GM21367 (cell line): ENCODE results near the gene PCGF3.
"Not testable (repeated sequence)": the region's sequence is repeated elsewhere in the genome, so short reads cannot be mapped to it uniquely, and the experiment has no call there.

Experiments used
- ATAC-seq: cut with Tn5 transposase; IDR thresholded peaks from one replicate; pipeline ENCODE4 v1.9.1; 2021; ENCODE audit not compliant: unreplicated experiment

PCGF3 gene

DNA sequence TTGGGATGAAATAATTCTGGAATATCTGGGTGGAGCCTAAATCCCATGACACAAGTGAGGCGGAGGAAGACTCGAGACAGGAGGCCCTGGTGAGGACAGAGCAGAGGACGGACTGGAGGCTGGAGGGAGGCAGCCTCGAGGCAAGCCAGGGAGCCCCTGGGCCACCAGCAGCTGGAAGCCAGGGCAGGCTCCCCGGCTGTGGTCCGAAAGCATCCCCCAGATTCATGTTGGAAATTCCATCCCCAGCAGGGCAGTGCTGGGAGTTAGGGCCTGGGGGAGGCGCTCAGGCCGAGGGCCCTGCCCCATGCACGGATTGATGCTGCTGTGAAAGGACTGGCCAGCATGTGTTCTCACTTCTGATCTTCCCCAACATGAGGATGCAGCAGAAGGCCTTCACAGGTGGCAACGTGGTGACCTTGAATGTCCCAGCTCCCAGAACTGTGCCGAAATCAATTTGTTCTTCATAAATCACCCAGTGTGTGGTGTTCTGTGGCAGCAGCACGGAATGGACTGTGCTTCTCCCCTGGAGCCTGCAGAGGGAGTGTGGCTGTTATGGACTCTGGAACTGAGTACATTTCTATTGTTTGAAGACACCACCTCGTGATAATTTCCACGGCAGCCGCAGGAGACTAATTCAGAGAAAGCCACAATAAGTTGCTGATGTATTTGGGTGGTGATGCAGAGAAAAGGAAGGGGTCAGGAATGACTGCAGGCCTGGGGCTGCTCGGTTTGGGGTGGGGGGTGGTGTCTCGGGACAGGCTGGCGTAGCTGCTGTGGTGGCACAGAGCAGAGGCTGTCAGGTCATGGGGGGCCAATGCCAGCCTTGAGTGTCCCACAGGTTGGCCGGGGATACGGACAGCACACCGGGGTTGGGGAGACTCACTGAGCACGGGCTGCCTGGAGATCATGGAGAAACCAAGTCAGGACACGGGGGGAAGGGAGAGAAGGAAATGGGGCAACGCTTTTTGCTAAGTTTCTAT is 56.9 kb downstream of the PCGF3 start:
- no peak for ATAC-seq

DNA sequence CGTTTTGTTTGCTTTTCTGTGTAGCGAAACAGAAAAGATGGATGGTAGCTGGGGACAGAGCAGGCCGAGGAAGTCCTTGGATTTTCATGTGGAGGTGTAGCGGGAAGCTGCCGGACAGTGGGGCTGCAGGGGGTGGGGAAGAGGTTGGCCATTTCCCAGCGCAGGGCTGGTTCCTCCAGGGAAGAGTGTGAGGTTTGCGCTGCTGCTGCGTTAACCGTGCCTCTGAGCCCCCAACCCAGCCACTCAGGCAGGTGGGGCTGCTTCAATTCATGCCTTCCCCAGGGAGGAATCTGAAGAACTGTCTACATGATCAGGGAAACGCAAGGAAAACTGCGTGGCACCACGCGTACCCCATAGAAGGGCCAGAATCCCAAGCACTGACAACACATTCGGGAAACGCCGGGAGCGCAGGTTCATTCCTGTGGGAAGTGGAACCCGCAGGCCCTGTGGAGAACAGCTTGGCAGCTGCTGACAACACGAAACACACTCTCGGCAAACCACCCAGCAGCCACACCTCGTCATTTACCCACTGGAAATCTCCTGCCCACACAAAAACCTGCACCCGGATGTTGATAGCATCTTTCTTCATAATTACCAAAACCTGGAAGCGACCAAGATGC is 57.7 kb downstream of the PCGF3 start:
- no peak for ATAC-seq

- ATAC-seq = no peak
Observed at GRCh38 chr4:763922-764321, 58.3 kb downstream of the PCGF3 start.

GRCh38 chr4:764405-765169 is 59.0 kb downstream of the PCGF3 start:
- ATAC-seq = no peak

DNA sequence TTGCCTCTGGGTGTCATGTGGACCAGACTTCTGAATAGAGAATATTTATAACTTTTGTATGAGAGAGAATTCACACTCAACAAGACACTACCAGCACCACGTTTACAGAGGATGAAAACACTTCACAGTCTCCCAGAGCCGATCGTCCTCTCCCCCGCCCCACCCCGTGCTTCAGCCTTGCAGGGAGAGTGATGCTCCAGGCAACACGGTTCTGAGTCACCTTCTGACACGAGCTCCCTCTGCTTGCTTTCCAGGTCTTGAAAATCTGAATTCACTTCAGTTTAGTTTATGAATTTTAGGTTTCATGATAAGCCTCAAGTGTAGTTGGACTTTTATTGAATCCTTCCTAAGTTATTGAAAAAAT is 60.5 kb downstream of the PCGF3 start:
- no peak for ATAC-seq

- ATAC-seq = no peak
Observed at GRCh38 chr4:766559-767283, 61.1 kb downstream of the PCGF3 start.

DNA sequence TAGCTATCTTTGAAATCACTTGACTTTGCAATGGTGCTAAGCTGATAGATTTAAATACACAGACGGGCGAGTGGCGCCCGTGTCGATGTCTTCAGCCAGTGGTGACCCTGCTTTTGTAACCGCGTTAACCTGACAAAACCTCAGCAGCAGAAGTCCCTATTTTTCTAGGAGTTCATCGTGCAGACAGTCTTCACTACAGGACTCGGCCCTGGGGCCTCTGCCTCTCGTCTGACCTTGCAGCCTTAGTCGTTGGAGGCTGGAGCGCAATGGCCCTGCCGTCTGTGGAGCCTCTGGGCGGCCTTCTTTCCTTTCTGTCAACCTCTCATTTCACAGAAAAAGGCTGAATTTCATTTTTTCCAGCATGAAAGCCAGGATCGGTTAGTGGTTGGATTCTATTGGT is 62.4 kb downstream of the PCGF3 start:
- ATAC-seq = no peak

GRCh38 chr4:768995-769394 is 63.4 kb downstream of the PCGF3 start:
- no peak for ATAC-seq

GRCh38 chr4:769511-769910 is 63.9 kb downstream of the PCGF3 start:
- ATAC-seq = no peak

- no peak for ATAC-seq
Observed at GRCh38 chr4:770022-770421, 64.4 kb downstream of the PCGF3 start.

DNA sequence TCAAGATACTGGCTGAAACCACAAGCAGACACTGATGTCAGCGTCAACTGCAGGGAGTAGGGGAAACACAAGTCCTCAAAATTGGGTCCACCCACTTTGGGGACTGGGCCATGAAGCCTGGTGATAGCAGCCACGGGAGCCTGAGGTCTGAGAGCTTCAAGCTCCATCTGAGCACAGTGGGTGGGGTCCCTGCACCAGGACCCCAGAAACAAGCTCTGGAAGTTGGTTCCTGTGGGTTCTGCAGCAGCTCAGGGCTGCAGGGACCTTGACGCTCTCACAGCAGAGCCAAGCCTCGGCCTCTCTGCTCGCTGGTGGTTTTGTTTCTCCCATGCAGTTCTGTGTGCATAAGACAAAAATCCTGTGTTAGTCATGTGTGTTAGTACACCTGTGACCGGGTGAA is 65.8 kb downstream of the PCGF3 start:
- no peak for ATAC-seq

- no peak for ATAC-seq
Observed at GRCh38 chr4:772118-772517, 66.5 kb downstream of the PCGF3 start.

DNA sequence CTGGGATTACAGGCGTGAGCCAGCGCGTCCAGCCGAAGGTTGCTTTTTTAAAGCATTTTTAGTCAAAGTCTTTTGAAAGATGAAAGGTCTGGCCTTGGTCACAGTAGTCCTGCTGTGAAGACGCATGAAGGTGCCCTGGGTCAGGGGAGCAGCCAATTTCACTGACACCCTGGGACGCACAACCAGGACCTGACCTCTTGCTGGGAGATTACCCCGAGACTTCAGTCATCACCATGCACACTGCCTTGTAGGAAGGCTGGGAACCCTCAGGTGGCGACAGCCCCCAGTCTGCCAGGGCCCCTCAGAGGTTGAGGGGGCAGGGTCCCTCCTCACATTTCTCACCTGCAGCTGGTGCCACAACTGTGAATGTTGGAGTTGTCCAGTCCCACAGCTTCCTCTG is 67.1 kb downstream of the PCGF3 start:
- no peak for ATAC-seq

DNA sequence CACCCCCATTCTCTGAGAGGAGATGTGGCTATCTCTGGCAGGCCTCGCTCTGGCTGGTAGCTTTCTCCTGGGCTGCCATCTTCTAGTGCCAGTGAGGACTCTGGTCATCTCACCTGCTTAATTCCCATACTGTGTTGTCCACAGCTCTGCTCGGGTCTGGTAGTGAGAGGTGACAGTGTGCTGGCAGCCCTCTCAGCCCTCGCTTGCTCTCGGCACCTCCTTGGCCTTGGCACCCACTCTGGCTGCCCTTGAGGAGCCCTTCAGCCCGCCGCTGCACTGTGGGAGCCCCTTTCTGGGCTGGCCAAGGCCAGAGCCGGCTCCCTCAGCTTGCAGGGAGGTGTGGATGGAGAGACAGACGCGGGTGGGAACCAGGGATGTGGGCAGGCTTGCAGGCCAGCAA is 67.6 kb downstream of the PCGF3 start:
- no peak for ATAC-seq

DNA sequence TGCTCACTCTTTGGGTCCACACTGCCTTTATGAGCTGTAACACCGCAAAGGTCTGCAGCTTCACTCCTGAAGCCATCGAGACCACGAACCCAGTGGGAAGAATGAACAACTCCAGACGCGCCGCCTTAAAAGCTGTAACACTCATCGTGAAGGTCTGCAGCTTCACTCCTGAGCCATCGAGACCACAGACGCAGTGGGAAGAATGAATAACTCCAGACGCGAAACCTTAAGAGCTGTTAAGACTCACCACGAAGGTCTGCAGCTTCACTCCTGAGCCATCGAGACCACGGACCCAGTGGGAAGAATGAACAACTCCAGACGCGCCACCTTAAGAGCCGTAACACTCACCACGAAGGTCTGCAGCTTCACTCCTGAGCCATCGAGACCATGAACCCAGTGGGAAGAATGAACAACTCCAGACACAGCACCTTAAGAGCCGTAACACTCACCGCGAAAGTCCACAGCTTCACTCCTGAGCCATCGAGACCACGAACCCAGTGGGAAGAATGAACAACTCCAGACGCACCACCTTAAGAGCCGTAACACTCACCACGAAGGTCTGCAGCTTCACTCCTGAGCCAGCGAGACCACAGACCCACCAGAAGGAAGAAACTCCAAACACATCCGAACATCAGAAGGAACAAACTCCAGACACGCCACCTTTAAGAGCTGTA is 68.9 kb downstream of the PCGF3 start:
- ATAC-seq = not testable (repeated sequence)

DNA sequence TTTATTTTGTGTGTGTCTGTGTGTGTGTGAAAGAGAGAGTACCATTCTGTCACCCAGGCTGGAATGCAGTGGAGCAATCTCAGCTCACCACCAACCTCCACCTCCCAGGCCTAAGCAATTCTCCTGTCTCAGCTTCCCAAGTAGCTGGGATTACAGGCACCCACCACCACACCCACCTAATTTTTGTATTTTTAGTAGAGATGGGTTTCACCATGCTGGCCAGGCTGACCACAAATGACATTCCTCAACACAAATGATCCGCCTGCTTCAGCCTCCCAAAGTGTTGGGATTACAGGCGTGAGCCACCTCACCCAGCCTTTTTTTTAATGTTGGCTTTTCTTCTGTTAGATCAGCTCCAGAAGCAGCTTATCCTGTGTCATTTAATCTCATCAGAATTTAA is 69.9 kb downstream of the PCGF3 start:
- not testable (repeated sequence) for ATAC-seq

DNA sequence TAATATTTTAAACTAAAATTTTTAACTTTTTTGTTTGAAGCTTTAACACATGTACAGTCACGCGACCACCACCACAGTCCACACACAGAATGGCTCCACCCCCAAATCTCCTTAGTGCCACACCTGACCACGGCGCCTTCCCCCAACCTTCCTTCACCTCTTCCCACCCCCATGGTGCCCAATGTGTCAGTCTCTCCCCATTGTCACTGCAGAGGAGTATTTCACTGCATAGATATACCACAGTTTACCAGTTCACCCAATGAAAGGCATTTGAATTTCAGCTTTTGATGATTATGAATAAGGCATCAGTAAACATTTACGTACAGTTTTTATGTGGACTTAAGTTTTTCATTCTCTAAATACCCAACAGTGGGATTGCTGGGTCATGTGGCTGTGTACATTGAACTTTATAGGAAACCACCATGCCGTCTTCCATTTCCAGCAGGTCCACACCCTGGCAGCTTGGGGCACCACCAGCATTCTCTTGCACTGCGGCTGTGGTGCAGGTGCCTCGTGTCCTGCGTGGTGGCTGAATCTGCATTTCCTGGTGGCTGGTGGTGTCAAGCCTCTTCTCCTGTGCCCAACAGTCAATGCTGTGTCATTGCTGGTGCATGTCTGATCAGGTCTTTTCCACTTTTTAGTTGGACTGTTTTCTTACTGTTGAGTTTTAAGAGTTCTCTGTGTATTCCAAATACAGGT is 71.3 kb downstream of the PCGF3 start:
- ATAC-seq = no peak

DNA sequence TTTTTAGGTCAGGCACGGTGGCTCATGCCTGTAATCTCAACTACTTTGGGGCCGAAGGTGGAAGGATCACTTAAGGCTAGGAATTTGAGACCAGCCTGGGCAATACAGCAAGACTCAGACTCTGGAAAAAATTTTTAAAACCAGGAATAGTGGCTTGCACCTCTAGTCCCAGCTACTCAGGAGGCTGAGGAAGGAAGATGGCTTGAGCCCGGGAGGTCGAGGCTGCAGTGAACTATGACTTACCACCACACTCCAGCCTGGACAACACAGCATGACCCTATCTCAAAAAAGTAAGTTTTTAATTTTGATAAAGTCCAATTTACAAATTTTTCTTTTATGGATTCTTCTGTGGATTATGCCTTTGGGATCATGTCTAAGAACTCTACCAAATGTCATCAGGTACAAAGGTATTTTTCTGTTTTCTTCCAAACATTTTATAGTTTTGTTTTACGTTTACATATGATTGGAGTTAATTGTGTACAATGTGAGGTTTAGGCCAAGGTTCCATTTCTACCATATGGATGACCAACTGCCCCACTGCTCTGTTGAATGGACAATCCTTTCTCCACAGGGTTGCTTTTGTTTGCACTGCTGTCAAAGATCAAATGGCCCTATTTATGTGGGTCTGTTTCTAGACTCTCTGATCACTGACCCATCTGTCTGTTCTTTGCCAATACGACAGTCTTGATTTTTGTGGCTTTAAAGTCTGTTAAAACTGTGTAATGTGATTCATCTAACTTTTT is 72.1 kb downstream of the PCGF3 start:
- no peak for ATAC-seq

- no peak for ATAC-seq
Observed at GRCh38 chr4:779555-779954, 73.9 kb downstream of the PCGF3 start.
